ENCODE results near the gene CALML3. TPM values are rescaled to one million over a fixed set of nuclear protein-coding genes. Genes with fewer than 3 reads are reported as not detected.

Gene CALML3
- total and polyA plus RNA-seq, 10 of the 15 experiments (the other 5 are each of a cell fraction or from before 2014, with no cell fraction given) = not detected

DNA sequence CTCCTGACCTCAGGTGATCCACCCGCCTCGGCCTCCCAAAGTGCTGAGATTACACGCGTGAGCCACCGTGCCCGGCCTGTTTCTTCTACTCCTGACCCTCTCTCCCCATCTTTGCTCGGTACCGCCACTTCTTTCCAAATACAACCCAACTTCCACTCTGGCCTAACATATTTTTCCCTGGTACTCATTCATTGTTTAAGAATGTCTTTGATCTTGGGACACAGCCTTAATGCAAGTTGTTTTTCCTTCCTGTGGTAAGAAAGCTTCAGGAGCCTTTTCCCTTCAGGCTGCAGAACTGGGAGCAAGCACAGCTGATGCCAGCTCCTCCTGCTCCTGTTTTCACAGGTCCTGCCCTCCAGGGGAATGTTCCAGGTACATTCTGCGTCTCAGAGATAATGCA, 13.7 kb downstream of the CALML3 start:
- in situ Hi-C loops (cut with MboI) = no loop called here

GRCh38 chr10:5538892-5539651, 14.3 kb downstream of the CALML3 start:
- BruUV-seq (replicated peaks) = no TSS peak
- no peak for ATAC-seq
- no peak overlapping the region for H3K9ac ChIP-seq (ENCODE audit: control insufficient read depth, insufficient read depth, low read length)
- POLR2A ChIA-PET = no interaction called here
- H3K4me3 ChIP-seq = no peak overlapping the region
- WGBS (ENCODE audit: insufficient coverage, insufficient replicate concordance, low lambda C conversion rate, missing lambda C conversion rate) = 32% methylated on average over 19 of the region's 19 CpGs
- SMC1A ChIA-PET (ENCODE audit: uncharacterized antibody, unreplicated experiment) = no interaction called here
- no peak for DNase-seq (ENCODE audit: low read depth, low spot score)
- H3K27me3 ChIP-seq (replicated peaks in 1 of 2; ENCODE audit: control insufficient read depth in 2 of 2, insufficient read depth in 2 of 2, low read length in 1 of 2) = no peaks in the 10 kb centered on the region; a peak in 1 of 4 replicates
- H2AFZ ChIP-seq (ENCODE audit: control insufficient read depth, low read depth, low read length) = no peak overlapping the region
- no peak for FAIRE-seq
- intact Hi-C loops (cut with micrococcal nuclease; ENCODE audit: unreplicated experiment) = no loop called here
- RAD21 ChIA-PET (ENCODE audit: unreplicated experiment) = no interaction called here
- no peaks in the 10 kb centered on the region for H3K79me2 ChIP-seq (ENCODE audit: control insufficient read depth, insufficient read depth, low read length)
- H3K27ac ChIP-seq (ENCODE audit: control insufficient read depth, insufficient read depth) = no peak overlapping the region
- peaks cover 2% of the 10 kb centered on the region; the same call in 2 of the 3 replicates for H3K9me3 ChIP-seq (replicated peaks; ENCODE audit: control insufficient read depth, insufficient read depth, low read length)
- in situ Hi-C loops (cut with MboI) = no loop called here
- H4K20me1 ChIP-seq (ENCODE audit: control insufficient read depth, insufficient read depth) = no peaks in the 10 kb centered on the region
- no peaks in the 10 kb centered on the region for H3K4me1 ChIP-seq (ENCODE audit: control insufficient read depth, insufficient read depth, low read length)
- H3K36me3 ChIP-seq (ENCODE audit: control insufficient read depth in 2 of 2, insufficient read depth in 2 of 2, low read length in 1 of 2) = no peaks in the 10 kb centered on the region
- CTCF ChIA-PET = no interaction called here
- H3K4me2 ChIP-seq (ENCODE audit: control insufficient read depth, insufficient read depth) = no peak overlapping the region
- TF ChIP-seq TCF12 (IDR thresholded peaks at IDR 0.05; ENCODE audit: low read depth, low read length) (no peak), ATF2 (IDR thresholded peaks at IDR 0.05; ENCODE audit: low read length) (no peak), CBX5 (IDR thresholded peaks at IDR 0.05; ENCODE audit: low read depth) (no peak), RB1 (IDR thresholded peaks at IDR 0.05; ENCODE audit: borderline replicate concordance) (no peak), MLLT1 (IDR thresholded peaks at IDR 0.05) (no peak), POLR2AphosphoS2 (IDR thresholded peaks at IDR 0.05; ENCODE audit: low read depth, low read length) (no peak), NRF1 (conservative IDR thresholded peaks at IDR 0.05; ENCODE audit: low read depth, low read length) (no peak), ZBED1 (IDR thresholded peaks at IDR 0.05; ENCODE audit: borderline replicate concordance) (no peak), SP1 (IDR thresholded peaks at IDR 0.05; ENCODE audit: low read depth, low read length) (no peak)
- TF ChIP-seq, protein P1, sequence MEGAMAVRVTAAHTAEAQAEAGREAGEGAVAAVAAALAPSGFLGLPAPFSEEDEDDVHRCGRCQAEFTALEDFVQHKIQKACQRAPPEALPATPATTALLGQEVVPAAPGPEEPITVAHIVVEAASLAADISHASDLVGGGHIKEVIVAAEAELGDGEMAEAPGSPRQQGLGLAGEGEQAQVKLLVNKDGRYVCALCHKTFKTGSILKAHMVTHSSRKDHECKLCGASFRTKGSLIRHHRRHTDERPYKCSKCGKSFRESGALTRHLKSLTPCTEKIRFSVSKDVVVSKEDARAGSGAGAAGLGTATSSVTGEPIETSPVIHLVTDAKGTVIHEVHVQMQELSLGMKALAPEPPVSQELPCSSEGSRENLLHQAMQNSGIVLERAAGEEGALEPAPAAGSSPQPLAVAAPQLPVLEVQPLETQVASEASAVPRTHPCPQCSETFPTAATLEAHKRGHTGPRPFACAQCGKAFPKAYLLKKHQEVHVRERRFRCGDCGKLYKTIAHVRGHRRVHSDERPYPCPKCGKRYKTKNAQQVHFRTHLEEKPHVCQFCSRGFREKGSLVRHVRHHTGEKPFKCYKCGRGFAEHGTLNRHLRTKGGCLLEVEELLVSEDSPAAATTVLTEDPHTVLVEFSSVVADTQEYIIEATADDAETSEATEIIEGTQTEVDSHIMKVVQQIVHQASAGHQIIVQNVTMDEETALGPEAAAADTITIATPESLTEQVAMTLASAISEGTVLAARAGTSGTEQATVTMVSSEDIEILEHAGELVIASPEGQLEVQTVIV (IDR thresholded peaks at IDR 0.05; ENCODE audit: borderline replicate concordance, partially characterized antibody) = no peak

More for the DNA sequence above, 13.7 kb downstream of the CALML3 start:
- ChIA-PET CTCF (no interaction called here), POLR2A (no interaction called here), RAD21 (ENCODE audit: unreplicated experiment) (no interaction called here), SMC1A (ENCODE audit: uncharacterized antibody, unreplicated experiment) (no interaction called here)
- Histone ChIP-seq H4K20me1 (ENCODE audit: control insufficient read depth, insufficient read depth) (no peaks in the 10 kb centered on the region), H3K79me2 (ENCODE audit: control insufficient read depth, insufficient read depth, low read length) (no peaks in the 10 kb centered on the region), H3K27me3 (replicated peaks in 1 of 2; ENCODE audit: control insufficient read depth in 2 of 2, insufficient read depth in 2 of 2, low read length in 1 of 2) (no peaks in the 10 kb centered on the region; a peak in 1 of 4 replicates), H3K4me3 (no peak overlapping the region), H3K4me1 (ENCODE audit: control insufficient read depth, insufficient read depth, low read length) (no peaks in the 10 kb centered on the region), H3K9ac (ENCODE audit: control insufficient read depth, insufficient read depth, low read length) (no peak overlapping the region), H3K9me3 (replicated peaks; ENCODE audit: control insufficient read depth, insufficient read depth, low read length) (peaks cover 2% of the 10 kb centered on the region; the same call in 2 of the 3 replicates), H3K36me3 (ENCODE audit: control insufficient read depth in 2 of 2, insufficient read depth in 2 of 2, low read length in 1 of 2) (no peaks in the 10 kb centered on the region), H2AFZ (ENCODE audit: control insufficient read depth, low read depth, low read length) (no peak overlapping the region), H3K27ac (ENCODE audit: control insufficient read depth, insufficient read depth) (no peak overlapping the region), H3K4me2 (ENCODE audit: control insufficient read depth, insufficient read depth) (no peak overlapping the region)
- intact Hi-C loops (cut with micrococcal nuclease; ENCODE audit: unreplicated experiment) = no loop called here
- DNase-seq (ENCODE audit: low read depth, low spot score) (no peak), ATAC-seq (no peak), FAIRE-seq (no peak)
- 55% methylated on average over 9 of the region's 9 CpGs for WGBS (ENCODE audit: insufficient coverage, insufficient replicate concordance, low lambda C conversion rate, missing lambda C conversion rate)
- BruUV-seq (replicated peaks) = no TSS peak
- TF ChIP-seq MEF2A (IDR thresholded peaks at IDR 0.05; ENCODE audit: insufficient read depth, low read depth, low read length) = no peak

All from GM12878 (cell line).